HG02885 (cell line): ENCODE data around the gene EMILIN2.
"Not testable (repeated sequence)": the region's sequence is repeated elsewhere in the genome, so short reads cannot be mapped to it uniquely, and the experiment has no call there.

ENCODE experiments used
- ATAC-seq: cut with Tn5 transposase; IDR thresholded peaks from one replicate; pipeline ENCODE4 v1.9.1; 2021; ENCODE audit warnings: mild to moderate bottlenecking; ENCODE audit not compliant: unreplicated experiment, poor library complexity

Gene EMILIN2

GRCh38 chr18:2840521-2840920, 6.3 kb upstream of the EMILIN2 start:
- no peak for ATAC-seq

GRCh38 chr18:2843146-2843545, 3.7 kb upstream of the EMILIN2 start:
- ATAC-seq = no peak

GRCh38 chr18:2845172-2845571, 1.6 kb upstream of the EMILIN2 start:
- ATAC-seq = no peak

- peak; percentile 59 for ATAC-seq
Measured at GRCh38 chr18:2847317-2848246, 776 bp downstream of the EMILIN2 start.

GRCh38 chr18:2848247-2849246, 1.7 kb downstream of the EMILIN2 start:
- no peak for ATAC-seq

- ATAC-seq = no peak
Measured at GRCh38 chr18:2850816-2851215, 4.0 kb downstream of the EMILIN2 start.

GRCh38 chr18:2851771-2852170, 5.0 kb downstream of the EMILIN2 start:
- ATAC-seq = no peak

- ATAC-seq = not testable (repeated sequence)
Measured at GRCh38 chr18:2852460-2852859, 5.7 kb downstream of the EMILIN2 start.

GRCh38 chr18:2853173-2853925, 6.5 kb downstream of the EMILIN2 start:
- ATAC-seq = no peak

- no peak for ATAC-seq
Measured at GRCh38 chr18:2853926-2854664, 7.3 kb downstream of the EMILIN2 start.

GRCh38 chr18:2854875-2855274, 8.1 kb downstream of the EMILIN2 start:
- no peak for ATAC-seq

GRCh38 chr18:2855560-2856350, 8.9 kb downstream of the EMILIN2 start:
- ATAC-seq = no peak

- ATAC-seq = no peak
Measured at GRCh38 chr18:2856547-2857170, 9.9 kb downstream of the EMILIN2 start.

- no peak for ATAC-seq
Measured at GRCh38 chr18:2857491-2858131, 10.8 kb downstream of the EMILIN2 start.

- not testable (repeated sequence) for ATAC-seq
Measured at GRCh38 chr18:2860397-2860796, 13.6 kb downstream of the EMILIN2 start.

- ATAC-seq = not testable (repeated sequence)
Measured at GRCh38 chr18:2863997-2864396, 17.2 kb downstream of the EMILIN2 start.

- not testable (repeated sequence) for ATAC-seq
Measured at GRCh38 chr18:2866465-2866864, 19.7 kb downstream of the EMILIN2 start.

GRCh38 chr18:2869207-2869606, 22.4 kb downstream of the EMILIN2 start:
- ATAC-seq = no peak
